ENCODE measurements around the gene FAM3C. TPM values are rescaled to one million over a fixed set of nuclear protein-coding genes. Genes with fewer than 3 reads are reported as not detected.
"Not testable (repeated sequence)": the region's sequence is repeated elsewhere in the genome, so short reads cannot be mapped to it uniquely, and the experiment has no call there.

The FAM3C gene, protein sequence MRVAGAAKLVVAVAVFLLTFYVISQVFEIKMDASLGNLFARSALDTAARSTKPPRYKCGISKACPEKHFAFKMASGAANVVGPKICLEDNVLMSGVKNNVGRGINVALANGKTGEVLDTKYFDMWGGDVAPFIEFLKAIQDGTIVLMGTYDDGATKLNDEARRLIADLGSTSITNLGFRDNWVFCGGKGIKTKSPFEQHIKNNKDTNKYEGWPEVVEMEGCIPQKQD
- total RNA-seq (2014; rRNA removed): 223 and 225 TPM in 2 replicates
- polyA plus RNA-seq (2012): 93.2 TPM

DNA sequence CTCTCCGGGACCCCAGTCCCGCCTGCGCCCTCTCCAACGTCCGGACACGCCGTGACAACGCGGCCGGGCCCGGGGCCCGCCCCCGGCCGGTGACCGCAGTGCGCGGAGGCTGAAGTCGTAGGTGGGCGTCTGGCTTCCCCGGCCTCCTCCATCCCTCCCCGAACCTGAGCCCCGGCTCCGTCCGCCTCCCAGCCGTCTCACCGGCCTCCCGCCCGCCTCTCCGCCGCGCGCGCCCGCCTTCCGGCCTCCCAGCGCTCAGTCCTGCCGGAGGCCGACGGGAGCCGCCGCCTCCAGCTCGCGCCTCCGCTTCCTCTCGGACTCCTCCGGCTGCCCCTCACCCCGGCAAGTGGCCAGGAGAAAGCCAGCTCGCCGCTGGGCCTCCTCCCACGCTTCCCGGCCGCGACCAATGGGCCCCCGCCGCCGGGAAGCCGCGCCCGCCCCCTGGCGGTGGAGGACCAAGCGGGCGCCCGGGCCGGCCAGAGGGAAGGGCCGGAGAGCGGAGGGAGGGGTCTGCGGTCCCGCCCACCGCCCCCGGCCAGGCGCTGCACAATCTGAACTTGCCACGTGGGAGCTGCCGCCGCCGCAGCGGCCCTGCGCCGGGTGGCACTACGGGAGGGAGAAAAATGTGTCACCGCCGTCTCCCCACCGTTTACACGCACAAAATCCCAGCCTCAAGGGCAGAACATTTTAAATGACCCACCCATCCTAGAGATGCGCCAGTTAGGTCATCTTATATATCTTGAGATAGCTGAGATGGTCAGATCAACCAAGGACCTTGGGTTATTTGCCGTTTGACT, at the start of gene FAM3C:
Gene FAM3C (minus strand): TSS at position 348 of the 797 bp plus-strand sequence. CDS start 13,339 bp downstream, outside the sequence.
- peak; percentile 94 for DNase-seq (ENCODE audit: low read depth)

DNA sequence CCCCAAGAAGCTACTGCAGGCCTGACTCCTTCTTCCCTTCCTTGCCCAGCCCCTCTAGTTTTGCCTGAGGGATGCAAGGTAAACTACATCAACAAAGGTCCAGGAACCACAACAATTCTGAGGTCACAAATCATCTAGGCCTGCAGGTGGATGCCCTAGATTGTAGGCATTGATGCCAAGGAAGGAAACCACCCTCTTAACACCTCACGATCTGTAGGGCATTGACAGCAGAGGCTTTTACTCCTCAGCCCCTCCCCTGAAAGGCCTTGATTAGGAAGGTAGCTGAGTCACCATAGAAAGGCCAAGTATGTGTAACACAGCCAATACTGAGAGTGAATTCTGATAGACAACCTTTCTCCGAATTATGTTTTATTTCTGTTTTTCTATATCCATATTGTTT, 46.7 kb upstream of the FAM3C start:
- no peak for DNase-seq (ENCODE audit: low read depth)

DNA sequence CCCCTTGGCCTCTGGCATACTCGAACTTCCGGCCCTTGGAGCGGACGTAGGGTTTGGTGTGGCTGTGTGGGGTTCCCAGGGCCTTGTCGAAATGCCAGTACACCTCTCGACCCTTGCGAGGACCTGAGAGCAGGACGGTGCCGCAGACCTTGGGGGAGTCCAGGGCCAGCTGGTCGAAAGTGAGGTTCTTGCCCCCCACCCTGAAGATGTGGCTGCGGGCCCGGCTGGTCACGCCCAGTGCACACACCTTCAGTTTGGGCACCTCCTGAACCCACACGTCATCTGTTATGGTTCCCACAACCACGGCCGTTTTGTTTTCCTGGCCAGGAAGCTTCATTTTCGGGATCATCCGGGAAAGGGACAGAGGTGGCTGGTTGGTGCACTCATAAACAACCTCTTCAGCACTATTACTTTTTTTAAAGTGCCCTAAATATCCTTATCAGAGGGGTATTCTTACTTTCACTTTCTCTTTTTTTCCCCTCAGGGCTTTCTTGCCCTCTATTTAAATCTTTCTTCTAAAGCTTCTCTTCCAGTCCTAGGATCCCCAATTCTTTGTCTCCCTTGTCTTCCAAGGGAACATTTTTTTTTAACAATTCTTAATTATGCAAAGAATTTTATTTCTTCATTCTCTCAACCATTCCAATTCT, 44.9 kb upstream of the FAM3C start:
- DNase-seq (ENCODE audit: low read depth): no peak

DNA sequence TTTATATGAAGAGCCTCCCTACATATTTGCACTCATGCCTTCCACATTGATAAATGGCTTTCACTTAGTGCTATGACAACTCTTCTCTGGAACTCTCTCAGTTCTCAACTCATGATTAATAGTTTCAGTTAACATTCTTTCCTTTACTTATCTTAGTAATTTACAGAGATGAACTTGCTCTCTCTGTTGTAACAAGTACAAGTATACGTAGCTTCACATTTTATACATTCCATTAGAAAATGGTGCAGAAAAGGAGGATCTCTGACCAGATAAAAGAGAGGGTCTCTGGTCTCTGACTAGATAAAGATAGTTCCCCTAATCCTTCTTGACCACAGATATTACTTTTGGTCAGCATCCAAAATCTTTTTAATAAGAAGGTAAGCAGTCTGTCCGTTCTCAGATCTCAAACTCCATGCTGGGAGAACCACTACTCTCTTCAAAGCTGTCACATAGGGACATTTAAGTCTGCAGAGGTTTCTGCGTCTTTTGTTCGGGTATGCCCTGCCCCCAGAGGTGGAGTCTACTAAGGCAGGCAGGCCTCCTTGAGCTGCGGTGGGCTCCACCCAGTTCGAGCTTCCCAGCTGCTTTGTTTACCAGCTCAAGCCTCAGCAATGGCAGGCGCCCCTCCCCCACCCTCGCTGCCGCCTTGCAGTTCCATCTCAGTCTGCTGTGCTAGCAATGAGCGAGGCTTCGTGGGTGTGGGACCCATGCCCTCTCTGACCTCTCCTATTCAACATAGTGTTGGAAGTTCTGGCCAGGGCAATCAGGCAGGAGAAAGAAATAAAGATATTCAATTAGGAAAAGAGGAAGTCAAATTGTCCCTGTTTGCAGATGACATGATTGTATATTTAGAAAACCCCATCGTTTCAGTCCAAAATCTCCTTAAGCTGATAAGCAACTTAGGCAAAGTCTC, 42.2 kb upstream of the FAM3C start:
- DNase-seq (ENCODE audit: low read depth): peak; percentile 68

DNA sequence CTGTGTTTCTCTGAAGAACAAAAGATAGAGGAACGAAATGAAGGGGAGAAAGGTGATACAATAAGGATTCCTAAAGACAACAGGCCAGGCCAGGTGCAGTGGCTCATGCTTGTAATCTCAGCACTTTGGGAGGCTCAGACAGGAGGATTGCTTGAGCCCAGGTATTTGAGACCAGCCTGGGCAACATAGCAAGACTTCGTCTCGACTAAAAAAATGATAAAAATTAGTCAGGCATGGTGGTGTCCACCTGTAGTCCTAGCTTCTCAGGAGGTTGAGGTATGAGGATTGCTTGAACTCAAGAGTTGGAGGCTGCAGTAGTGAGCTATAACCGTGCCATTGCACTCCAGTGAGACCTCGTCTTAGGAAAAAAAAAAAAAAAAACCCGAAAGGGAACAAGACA, 41.4 kb upstream of the FAM3C start:
- no peak for DNase-seq (ENCODE audit: low read depth)

DNA sequence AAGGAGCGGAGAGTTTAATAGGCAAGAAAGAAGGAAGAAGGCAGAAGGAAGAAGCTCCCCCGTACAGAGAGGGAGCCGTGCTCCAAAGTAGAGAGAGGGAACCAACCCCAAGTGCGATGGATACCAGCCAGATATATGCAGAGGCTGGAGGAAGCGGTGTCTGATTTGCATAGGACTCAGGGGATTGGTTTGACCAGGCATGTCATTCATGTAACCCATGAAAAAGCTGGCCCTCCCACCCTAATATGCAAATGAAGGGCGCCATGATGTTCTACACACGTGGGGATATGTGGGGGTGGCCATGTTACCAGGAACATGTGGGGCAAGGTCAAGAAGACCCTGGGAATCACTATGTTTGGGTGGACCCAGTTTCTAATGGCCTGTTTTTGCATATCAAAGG, 40.6 kb upstream of the FAM3C start:
- no peak for DNase-seq (ENCODE audit: low read depth)

DNA sequence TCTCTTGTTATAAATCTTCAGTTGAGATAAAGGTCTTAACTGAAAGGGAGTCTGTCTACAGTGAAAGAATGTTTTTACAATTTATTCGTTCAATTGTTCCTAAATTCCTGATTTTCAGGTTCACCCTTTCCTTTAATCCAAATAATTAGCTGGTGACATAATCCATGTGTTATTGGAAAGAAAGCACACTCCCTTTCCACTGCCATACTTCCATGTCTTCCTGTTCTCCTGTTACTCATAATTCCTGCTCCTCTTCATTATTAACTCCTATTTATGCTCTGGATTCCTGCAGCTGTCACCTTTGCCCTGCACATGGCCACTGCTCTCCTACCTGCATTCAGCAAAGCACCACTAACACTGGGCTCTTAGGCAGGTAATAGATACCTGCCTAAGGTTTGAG, 40.0 kb upstream of the FAM3C start:
- DNase-seq (ENCODE audit: low read depth): no peak

DNA sequence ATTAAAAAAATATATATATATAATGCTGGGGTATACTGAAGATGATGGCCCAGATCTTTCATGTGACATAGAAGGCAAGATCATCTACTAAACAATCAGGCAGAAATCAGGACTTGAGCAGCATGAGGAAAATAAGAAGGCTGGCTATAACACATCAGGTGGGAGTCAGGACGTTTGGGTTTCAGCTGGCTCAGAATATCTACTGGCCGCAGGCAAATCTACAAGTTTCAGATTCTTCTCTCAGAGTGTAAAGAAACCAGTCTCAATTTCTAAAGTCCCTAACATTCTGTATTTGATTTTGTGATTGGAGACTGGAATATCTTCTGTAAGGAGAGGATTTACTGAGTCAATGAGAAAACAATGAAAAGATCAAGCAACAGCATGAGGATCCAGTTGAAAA, 37.7 kb upstream of the FAM3C start:
- DNase-seq (ENCODE audit: low read depth): no peak

DNA sequence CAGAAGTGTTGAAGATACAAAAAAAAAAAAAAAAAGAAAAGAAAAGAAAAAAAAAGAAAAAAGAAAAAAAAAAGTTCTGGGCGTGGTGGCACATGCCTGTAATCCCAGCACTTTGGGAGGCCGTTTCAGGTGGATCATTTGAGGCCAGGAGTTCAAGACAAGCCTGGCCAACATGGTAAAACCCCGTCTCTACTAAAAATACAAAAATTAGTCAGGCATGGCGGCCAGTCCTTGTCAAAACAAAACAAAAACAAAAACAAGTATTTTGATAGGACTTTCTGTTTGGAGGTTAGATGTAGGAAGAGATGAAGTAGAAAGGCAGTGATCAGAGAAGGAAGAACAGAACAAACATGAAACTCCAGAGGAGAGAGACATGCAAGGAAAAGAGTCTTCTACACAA, 36.4 kb upstream of the FAM3C start:
- DNase-seq (ENCODE audit: low read depth): not testable (repeated sequence)

DNA sequence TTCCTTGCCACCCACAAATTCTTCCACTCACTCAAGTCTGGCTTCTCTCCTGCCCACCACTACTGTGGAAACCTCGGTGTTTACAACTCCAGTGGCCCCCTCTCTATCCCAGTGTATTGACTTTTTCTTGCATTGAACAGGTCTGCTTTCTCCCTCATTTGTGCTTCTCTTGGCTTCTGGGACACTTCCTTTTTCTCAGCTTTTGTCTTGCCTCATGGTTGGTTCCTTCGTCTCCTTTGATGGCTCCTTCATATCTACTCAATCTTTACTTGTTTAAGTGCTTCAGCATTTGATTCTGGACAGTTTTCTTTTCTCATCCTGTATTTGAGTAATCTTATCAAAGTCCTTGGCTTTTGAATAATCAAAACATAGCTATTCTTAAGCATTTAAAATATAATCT, 35.9 kb upstream of the FAM3C start:
- DNase-seq (ENCODE audit: low read depth): no peak

DNA sequence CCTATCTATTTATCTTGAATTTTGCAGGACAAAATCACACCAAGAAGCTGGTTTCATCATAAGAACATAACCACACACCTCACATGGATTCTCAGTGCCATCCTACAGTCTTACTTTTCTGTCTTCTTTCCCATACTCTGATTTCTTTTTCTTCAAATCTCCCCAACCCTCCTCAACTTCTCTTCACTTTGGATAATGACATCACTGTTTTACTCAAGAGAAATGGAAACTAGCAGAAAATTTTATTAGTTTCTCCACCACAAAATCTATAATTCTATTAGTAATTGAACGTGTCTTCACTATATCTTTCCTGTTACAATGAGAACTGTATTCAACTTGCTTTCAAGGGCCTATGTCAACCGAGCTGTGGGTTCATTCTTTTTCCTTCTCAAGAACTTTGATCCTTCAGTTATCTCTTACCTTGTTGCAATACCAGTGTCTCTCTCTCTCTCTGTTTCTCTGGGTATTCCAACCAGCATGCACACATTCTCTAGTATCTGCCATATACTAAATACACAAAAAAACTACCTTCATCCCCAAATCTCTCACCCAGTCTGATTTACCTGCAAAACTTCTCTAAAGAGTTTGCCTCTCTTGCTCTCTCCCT, 35.4 kb upstream of the FAM3C start:
- no peak for DNase-seq (ENCODE audit: low read depth)

DNA sequence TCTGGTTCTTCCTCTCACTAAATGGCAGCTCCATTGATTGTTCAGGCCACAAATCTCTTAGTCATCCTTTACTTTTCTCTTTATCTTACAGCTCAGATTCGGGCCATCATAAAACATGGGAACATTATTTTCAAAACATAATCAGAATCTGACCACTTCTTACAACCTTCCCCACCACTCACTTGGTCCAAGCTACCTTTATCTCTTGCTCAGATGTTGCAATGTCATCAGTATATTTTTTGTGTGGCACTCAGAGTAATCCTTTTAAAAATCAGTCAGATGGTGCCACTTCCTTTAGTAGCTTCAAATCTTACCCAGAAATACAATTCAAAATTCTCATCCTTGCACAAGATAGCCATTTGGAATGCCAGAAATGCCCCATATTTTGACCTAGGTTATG, 34.5 kb upstream of the FAM3C start:
- no peak for DNase-seq (ENCODE audit: low read depth)

DNA sequence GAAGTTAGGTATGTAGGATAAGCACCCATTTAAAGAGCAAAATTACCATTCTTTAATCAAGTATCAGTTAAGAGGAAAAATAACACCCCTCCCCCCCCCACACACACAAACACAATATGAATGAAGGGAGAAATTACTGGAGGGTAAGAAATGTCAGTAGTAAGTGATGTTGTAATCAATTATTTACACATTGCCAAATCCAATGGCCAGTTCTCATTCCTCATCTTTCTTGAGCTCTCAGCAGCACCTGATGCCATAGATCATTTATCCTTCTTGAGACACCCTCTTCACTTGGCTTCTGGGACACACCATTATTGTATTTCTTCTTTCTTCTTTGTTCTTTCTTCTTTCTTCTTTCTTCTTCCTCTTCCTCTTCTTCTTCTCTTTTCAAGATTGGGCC, 33.7 kb upstream of the FAM3C start:
- DNase-seq (ENCODE audit: low read depth): no peak

DNA sequence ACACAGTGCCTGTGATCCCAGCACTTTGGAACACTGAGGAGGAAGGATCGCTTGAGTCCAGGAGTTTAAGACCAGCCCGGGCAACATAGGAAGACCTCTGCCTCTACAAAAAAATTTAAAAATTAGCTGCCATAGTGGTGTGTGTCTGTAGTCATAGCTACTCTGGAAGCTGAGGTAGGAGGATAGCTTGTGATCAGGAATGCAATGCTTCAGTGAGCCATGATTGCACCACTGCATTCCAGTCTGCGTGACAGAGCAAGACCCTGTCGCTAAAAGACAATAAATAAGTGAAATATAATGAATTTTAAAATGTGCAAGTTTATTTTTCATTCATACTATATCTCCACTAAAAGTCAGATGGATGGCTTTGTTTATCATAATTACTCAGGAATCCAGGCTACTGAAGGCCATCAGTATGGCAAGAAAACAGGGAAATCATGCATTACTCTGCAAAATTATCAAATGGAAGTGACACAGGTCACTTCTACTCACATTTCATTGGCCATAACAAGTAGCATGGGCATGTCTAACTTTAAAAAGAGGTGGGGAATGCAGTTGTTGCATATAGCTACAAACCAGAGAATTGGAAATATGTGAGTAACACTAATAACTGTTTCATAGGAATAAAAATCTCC, 32.9 kb upstream of the FAM3C start:
- DNase-seq (ENCODE audit: low read depth): no peak

DNA sequence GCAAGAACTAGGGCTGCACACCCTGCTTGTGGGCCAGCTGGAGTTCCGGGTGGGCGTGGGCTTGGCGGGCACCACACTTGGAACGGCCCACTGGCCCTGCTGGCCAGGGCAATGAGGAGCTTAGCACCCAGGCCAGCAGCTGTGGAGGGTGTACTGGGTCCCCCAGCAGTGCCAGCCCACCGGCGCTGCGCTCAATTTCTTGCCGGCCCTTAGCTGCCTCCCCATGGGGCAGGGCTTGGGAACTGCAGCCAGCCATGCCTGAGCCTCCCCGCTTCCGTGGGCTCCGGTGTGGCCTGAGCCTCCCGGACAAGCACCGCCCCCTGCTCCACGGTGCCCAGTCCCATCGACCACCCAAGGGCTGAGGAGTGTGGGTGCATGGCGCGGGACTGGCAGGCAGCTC, 25.6 kb upstream of the FAM3C start:
- DNase-seq (ENCODE audit: low read depth): not testable (repeated sequence)

DNA sequence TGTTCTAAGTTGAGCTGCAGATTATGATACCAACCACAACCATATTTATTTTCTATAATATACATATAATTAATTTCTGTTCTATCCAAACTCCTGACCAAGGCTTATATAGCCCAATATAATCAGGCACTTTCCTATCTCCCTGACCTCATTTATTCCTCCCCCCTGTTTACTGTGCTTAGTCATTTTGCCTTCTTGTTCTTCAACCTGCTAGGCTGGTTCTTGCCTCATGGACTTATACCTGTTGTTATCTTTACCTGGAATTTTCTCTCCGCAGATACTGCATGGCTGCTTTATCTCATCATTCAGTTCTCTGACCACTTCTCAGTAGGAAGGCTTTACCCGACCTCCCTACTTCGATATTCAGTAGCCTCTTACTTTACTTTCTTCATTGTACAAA, 24.9 kb upstream of the FAM3C start:
- no peak for DNase-seq (ENCODE audit: low read depth)

DNA sequence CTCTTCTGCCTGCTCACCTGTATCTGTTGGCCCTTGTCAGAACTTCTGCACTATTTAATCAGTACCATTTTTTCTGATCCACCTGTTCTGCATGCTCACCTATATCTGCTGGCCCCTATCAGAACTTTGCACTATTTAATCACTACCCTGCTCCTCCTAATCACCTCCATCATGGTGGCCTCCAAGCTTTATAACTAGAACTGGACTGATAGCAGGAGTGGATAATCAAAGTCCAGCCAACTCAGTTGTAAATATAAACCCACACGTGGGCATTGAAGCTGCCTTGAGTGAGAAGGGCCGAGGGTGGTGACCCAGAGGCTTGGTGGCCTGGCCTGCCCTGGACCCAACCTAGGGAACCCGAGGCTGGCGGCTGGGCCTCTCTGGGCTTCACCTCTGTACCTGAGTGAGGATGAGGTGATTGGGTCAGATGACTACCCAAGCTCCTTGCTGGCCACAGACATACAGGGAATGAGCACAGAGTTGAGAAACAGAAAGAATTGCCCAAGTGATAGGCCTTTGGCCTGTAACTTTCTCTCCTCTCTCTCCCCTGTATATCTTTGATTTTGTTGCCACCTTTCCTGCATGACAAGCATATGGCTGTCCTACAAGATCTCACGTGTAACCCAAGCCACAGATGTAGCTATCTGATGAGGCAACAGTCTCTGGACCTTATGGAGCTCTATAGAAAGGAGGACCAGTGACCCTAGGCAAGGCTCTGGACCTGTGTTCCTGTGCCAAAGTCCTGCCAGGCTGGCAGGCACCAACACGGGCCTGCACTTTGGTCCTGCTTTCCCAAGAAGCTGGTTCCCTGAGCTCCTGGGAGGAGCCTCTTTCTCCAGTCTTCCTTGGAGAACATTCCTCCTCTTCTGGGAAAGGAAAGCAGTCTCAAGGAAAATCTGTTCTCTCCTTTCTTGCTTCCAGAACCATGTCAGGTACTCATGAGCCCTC, 23.4 kb upstream of the FAM3C start:
- DNase-seq (ENCODE audit: low read depth): no peak

DNA sequence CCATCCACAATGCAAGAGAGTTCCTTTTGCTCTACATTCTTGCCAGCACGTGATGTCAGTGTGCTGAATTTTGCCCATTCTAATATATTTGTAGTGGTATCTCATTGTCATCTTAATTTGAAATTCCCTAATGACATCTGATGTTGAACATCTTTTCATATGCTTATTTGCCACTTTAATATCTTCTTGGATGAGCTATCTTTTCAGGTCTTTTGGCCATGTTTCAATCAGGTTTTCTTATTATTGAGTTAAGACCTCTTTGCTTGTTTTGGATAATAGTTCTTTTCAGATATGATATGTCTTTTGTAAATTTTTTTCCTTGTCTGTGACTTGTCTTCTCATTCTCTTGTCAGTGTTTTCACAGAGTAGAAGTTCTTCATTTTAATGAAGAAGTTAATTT, 20.4 kb upstream of the FAM3C start:
- no peak for DNase-seq (ENCODE audit: low read depth)

DNA sequence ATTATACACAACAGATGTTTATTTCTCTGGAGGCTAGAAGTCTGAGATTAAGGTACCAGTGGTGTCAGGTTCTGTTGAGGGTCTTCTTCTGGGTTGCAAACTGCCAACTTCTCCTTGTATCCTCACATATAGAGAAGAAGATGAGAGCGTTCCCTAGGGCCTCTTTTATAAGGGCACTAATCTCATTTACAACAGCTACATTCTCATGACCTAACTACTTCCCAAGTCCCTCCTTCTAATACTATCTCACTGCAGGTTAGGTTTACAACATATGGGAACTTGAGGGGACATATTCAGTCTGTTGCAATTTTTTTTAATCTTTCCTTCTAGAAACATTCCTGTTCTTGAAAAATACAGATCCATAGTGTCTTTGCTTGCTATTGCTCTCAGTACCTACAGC, 18.3 kb upstream of the FAM3C start:
- no peak for DNase-seq (ENCODE audit: low read depth)

DNA sequence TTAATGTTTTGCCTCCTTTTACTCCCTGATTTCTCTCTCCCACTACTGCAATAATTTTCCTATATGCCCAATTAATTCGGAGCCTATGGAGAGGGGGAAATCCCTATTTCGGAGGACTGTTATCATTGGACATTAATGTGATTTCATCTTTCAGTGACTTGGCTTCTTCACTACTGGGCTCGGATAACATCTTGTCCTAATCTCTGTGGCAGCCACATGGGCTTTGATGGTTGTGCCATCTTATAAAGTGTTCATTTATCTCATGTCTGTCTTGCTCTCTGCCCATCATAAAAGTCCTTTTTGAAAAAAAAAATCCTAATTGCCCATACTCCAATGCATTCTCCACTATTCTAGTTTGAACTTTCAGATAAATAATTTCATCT, 15.5 kb upstream of the FAM3C start:
- no peak for DNase-seq (ENCODE audit: low read depth)
